H1 (cell line): ENCODE data around the gene RBMS2.

ENCODE experiments used
- CEBPB ChIP-seq: IDR thresholded peaks from 2 replicates; pipeline ENCODE4 v1.6.1; 2012; ENCODE audit warnings: low read depth, low read length
- EP300 ChIP-seq, 2 experiments: IDR thresholded peaks; 1 replicate in 1 of 2; 2 replicates in 1 of 2; pipeline ENCODE4 v1.6.1; 2011 to 2012; ENCODE audit warnings: low read depth in 2 of 2, low read length in 2 of 2, mild to moderate bottlenecking in 2 of 2, borderline replicate concordance in 1 of 2, inconsistent platforms in 1 of 2, moderate library complexity in 1 of 2
- POLR2AphosphoS5 ChIP-seq: IDR thresholded peaks from 2 replicates; pipeline ENCODE4 v1.6.1; 2011; ENCODE audit warnings: low read depth, low read length
- SP1 ChIP-seq: IDR thresholded peaks from 2 replicates; pipeline ENCODE4 v1.6.1; 2011; ENCODE audit warnings: low read depth, low read length
- YY1 ChIP-seq: IDR thresholded peaks from 2 replicates; pipeline ENCODE4 v1.6.1; 2011; ENCODE audit warnings: low read depth, mild to moderate bottlenecking, low read length
- TF ChIP-seq, protein P1 (sequence below), 3 experiments: IDR thresholded peaks; 1 replicate in 2 of 3; 2 replicates in 1 of 3; pipeline versions ENCODE4 v1.5.1 to v1.6.1; 2011; ENCODE audit warnings: low read length in 3 of 3, mild to moderate bottlenecking in 3 of 3, inconsistent platforms in 2 of 3, low read depth in 1 of 3, moderate library complexity in 1 of 3; ENCODE audit not compliant: insufficient read depth in 1 of 3; ENCODE audit errors: control extremely low read depth in 1 of 3

DNA sequence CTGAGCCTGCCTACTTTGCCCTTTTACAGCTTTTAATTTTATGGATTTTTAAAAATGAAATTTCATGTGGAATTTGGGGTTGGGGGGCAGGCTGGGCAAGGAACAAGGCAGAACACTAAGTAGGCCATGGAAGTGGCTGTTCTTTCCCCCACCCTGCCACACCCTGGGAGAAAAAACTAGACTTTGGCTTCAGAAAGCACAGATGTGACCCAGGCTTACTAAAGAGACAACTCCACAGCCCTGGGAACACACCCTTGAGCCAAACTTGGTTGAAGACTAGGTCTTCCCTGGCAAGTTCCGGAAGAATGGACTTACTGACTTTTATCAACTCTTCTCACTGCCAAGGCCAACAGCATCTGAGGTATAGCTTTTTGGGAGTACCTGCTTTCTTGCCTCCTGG is 68.2 kb downstream of the RBMS2 start:
- TF ChIP-seq SP1: no peak
- TF ChIP-seq, protein P1, sequence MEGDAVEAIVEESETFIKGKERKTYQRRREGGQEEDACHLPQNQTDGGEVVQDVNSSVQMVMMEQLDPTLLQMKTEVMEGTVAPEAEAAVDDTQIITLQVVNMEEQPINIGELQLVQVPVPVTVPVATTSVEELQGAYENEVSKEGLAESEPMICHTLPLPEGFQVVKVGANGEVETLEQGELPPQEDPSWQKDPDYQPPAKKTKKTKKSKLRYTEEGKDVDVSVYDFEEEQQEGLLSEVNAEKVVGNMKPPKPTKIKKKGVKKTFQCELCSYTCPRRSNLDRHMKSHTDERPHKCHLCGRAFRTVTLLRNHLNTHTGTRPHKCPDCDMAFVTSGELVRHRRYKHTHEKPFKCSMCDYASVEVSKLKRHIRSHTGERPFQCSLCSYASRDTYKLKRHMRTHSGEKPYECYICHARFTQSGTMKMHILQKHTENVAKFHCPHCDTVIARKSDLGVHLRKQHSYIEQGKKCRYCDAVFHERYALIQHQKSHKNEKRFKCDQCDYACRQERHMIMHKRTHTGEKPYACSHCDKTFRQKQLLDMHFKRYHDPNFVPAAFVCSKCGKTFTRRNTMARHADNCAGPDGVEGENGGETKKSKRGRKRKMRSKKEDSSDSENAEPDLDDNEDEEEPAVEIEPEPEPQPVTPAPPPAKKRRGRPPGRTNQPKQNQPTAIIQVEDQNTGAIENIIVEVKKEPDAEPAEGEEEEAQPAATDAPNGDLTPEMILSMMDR (IDR thresholded peaks at IDR 0.05; ENCODE audit: control extremely low read depth in 1 of 3, insufficient read depth in 1 of 3, low read depth in 1 of 3, low read length in 3 of 3): no peak
- TF ChIP-seq POLR2AphosphoS5: no peak
- TF ChIP-seq YY1: no peak
- TF ChIP-seq EP300 (IDR thresholded peaks at IDR 0.05; ENCODE audit: borderline replicate concordance in 1 of 2, low read depth in 2 of 2, low read length in 2 of 2): no peak
- TF ChIP-seq CEBPB: no peak
